ENCODE results near the gene EIF4A2.
A peak's percentile ranks its signal among the peaks of the same experiment; 100 is the strongest.
"Not testable (repeated sequence)": the region's sequence is repeated elsewhere in the genome, so short reads cannot be mapped to it uniquely, and the experiment has no call there.

The EIF4A2 gene

GRCh38 chr3:186785495-186786018, 2.2 kb downstream of the EIF4A2 start:
- no peak for DNase-seq

- no peak for DNase-seq
Observed at GRCh38 chr3:186786922-186787321, 3.5 kb downstream of the EIF4A2 start.

GRCh38 chr3:186787642-186788481, 4.5 kb downstream of the EIF4A2 start:
- no peak for DNase-seq

DNA sequence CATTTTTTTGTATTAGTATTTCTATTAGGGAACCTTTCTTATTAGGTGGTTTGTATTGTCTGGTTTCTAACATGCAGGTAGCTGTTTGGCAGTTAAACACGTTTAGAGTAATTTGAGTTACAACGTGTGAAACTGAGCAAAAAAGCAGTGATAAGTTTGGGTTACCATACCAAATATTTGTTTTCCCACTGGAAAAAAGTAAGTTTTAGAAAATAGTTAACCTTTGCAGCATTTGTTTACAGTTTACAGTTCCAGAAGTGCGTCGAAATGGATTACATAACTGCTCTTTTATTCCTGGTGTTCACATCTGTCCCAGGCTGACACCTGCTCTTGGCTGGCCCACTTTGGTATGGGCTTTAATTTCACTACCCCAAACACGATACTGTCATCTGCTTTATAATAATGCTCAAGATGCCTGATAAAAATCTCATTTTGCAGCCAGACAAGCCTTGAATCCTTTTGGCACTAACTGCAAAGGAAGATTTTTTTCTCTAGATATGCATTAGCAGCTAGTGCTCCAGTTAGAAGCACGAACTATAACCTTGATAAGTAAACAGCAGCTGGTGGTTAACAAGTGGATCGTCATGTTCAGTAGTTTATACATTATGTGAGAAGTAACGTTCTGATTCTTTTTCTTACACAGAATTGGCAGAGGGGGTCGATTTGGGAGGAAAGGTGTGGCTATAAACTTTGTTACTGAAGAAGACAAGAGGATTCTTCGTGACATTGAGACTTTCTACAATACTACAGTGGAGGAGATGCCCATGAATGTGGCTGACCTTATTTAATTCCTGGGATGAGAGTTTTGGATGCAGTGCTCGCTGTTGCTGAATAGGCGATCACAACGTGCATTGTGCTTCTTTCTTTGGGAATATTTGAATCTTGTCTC, 5.3 kb downstream of the EIF4A2 start:
- DNase-seq, result no peak

DNA sequence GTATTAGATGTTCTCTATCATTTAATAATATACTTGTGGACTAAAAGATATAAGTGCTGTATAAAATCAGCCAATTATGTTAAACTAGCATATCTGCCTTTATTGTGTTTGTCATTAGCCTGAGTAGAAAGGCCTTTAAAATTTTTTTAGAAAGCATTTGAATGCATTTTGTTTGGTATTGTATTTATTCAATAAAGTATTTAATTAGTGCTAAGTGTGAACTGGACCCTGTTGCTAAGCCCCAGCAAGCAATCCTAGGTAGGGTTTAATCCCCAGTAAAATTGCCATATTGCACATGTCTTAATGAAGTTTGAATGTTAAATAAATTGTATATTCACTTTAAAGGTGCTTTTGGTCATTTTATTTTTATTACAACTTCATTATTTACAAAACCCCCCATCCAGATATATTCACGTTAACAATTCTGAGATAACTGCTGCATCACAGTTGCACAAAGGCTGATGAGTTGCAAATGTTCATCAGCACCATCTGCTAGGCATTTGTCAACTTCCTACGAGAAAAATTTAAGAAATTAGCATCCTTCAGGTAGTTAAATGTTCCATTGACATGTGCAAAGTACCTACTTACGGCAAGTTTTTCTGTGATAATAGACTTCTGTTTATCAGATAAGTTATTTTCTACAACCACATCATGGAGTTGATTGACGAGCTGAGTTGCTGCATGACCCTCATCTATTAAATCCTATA, 6.3 kb downstream of the EIF4A2 start:
- no peak for DNase-seq

DNA sequence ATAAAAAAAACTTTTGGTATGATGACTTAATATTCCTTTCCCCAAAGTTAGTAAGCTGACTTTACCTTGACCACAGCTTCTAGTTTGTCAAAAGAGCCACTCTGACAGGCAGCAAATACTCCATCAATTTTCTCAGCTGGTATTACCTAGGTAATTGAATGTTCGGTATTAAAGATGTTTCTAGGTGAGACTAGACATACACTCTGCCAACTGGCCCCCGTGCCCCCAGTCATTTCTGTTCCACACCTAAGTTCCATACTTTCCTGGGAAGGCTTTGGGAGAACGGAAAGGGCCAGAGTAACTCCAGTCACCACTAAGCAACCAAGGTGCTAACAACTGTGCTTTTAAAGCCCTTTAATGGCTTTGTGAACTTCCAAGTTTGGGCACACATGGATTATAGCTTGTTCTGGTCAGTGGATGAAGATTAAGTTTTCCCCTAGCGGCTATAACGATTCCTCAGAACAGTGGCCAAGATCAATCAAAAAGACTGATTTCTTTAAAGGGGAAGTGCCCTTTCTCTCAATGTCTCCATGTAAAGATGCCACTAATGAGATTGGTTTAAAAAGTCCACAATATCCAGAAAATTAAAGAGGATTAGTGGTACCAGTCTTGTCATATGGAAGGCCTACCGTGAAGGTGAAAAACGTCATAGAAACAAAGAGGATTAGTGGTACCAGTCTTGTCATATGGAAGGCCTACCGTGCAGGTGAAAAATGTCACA, 7.0 kb downstream of the EIF4A2 start:
- peak; percentile 29 to 50 for DNase-seq

DNA sequence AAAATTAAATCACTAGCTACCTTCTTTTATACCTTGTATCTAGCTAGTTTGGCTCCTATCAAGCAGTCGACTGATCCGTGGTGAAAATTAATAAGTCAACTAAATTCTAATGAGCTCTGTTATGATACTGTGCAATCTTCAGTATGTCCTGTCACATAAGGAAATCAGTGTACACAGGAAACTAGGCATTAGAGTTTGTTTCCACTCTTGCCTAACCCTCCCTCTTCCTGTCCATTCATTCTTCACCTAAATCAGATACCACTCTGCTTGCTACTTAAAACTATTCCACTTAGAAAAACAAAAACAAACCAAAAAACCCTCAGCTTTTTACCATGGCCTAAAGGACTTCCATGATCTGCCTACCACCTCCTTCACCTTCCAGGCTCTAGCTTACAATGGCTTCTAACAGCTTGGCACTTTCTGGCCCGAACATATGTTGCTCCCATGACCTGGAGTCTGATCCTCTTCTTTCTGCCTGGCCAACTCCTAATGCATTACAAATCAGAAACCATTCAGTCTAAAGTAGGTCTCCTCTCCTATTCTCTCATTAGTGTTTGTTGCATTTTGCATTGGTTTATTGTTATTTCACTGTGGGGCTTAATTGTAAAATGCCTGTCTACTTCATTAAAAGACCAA, 15.0 kb downstream of the EIF4A2 start:
- DNase-seq, result no peak

- DNase-seq, result no peak
Observed at GRCh38 chr3:186800285-186800684, 16.9 kb downstream of the EIF4A2 start.

DNA sequence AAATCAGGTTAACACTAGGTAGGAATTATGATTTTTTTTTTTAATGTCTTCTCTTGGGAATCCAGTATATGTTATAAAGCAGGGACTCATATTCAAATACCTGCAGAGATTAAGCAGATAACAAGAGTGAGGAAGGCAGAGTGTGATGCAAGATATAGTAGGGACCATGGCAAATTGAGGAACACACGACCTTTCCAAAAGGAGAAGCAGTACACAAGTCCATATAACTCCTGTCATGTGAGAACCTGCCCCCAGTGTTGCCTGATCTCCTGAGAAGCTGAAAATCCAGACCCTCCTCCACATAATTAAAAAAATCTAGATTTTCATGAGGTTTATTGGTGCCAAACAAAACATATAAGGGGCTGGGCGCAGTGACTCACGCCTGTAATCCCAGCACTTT, 19.3 kb downstream of the EIF4A2 start:
- no peak for DNase-seq

DNA sequence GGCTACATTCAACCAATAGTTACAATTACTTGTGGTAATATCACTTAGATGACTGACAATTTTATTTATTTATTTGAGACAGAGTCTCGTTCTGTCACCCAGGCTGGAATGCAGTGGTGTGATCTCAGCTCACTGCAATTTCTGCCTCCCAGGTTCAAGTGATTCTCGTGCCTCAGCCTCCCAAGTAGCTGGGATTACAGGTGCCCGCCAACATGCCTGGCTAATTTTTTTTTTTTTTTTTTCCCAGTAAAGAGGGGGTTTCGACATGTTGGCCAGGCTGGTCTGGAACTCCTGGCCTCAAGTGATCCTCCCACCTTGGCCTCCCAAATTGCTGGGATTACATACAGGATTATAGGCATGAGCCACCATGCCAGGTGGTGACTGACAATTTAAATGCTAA, 20.1 kb downstream of the EIF4A2 start:
- not testable (repeated sequence) for DNase-seq

GRCh38 chr3:186806089-186807055, 23.0 kb downstream of the EIF4A2 start, which contains the start of gene RFC4:
TSS of gene RFC4 (minus strand) at chr3:186806482. CDS start at chr3:186804713, 1,769 bp downstream.
- DNase-seq, result peak; percentile 90 to 93

DNA sequence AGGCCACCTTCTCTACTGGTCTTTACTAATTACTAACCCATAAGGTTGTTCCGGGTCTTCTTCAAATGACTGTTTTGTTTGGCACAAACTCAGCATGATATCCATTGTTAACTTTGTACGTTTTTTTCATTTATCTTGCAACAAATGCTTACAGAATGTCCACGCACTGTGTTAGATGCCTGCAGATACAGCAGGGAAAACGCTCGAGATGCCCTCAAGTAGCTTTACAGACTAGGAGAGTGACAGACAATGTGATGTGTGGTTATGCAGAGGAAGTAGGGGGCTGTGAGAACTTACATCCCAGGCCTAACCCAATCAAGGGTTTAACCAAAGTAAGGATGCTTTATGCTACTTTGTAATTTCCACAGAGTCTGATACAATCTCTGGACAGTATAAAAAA, 23.9 kb downstream of the EIF4A2 start:
- no peak for DNase-seq

GRCh38 chr3:186810336-186810996, 27.1 kb downstream of the EIF4A2 start:
- DNase-seq, result no peak

DNA sequence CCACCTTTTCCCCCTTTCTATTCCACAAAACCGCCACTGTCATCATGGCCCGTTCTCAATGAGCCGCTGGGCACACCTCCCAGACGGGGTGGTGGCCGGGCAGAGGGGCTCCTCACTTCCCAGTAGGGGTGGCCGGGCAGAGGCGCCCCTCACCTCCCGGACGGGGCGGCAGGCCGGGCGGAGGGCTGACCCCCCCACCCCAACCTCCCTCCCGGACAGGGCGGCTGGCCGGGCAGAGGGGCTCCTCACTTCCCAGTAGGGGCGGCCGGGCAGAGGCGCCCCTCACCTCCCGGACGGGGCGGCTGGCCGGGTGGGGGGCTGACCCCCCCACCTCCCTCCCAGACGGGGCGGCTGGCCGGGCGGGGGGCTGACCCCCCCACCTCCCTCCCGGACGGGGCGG, 27.9 kb downstream of the EIF4A2 start:
- DNase-seq, result not testable (repeated sequence)

- no peak for DNase-seq
Observed at GRCh38 chr3:186814100-186814499, 30.7 kb downstream of the EIF4A2 start.

GRCh38 chr3:186815435-186815834, 32.1 kb downstream of the EIF4A2 start:
- DNase-seq, result no peak

DNA sequence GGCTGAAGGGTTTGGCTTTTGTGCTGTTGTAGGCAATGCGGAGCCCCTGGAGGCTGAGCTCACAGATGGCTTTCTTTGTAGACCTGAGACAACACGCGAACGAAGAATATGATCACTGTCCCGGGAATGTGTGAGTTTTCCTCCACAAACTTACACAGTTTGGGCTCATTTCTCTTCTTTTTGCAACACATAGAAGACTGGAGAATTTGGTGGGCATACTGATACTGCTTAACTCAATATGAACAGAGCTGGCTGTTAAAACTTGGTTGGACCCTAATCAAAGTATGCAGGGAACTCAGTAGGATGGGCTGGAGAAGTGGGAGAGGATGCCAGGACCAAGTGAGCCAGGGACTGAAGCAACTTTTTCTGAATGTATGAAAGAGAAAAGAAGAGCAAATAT, 35.1 kb downstream of the EIF4A2 start:
- no peak for DNase-seq

DNA sequence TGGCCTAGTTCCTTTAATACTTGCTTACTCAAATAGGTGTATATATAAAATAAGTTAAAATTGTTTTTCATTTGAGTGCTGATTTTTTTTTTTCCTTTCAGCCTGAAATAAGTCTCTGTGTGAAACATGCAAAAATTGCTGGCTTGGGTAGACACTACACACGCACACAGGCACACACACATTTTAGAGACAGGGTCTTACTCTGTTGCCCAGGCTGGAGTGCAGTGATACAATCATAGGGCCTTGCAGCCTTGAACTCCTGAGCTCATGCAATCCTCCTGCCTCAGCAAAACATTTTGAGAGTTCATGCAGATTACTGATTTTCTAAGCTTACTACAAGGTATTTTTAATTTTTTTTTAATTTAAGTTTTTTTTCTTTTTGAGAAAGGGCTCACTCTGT, 35.6 kb downstream of the EIF4A2 start:
- no peak for DNase-seq

GRCh38 chr3:186821429-186822387, 38.3 kb downstream of the EIF4A2 start:
- DNase-seq, result no peak
